ENCODE data around the gene PSRC1. TPM values are rescaled to one million over a fixed set of nuclear protein-coding genes. Genes with fewer than 3 reads are reported as not detected.

Gene PSRC1
- total and polyA plus RNA-seq, 2 experiments from 2014 or later, result 55.0 to 61.1 TPM

DNA sequence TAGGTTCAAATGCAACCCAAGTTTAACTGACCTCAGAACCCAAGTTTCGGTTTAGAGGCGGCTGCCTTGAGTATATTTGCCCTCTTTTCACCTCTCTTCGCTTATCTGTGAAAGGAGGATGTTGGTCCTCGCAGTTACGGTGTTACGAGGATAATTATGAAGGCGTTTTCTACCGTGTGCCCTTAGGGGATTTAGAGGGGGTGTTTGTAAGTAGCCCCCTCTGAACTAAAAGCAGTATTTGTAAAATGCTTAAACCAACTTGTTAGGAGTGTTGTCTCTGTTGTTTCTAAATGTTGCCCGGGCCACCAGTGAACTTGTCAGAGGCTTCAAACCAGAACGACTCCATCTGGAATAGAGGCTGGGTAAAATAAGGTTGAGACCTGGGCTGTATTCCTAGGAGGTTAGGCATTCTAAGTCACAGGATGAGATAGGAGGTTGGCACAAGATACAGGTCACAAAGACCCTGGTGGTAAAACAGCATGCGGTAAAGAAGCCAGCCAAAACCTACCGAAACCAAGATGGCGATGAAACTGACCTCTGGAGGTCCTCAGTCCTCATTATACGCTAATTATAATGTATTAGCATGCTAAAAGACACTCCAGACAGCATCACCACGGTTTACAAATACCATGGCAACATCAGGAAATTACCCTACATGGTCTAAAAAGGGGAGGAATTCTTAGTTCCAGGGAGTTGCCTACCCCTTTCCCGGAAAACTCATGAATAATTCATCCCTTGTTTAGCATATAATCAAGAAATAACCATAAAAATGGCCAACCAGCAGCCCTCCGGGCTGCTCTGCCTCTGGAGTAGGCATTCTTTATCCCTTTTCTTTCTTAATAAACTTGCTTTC lies 1.0 kb upstream of the PSRC1 start:
- DNase-seq (ENCODE audit: low spot score), result peak; percentile 83
- no peaks in the 10 kb centered on the region for H3K9me2 ChIP-seq (ENCODE audit: insufficient read depth)
- Mint-ChIP-seq H3K9me3 (no peaks in the 10 kb centered on the region), H3K4me1 (peaks cover 32% of the 10 kb centered on the region), H3K4me3 (peak overlapping the region; percentile 99), H3K27ac (peak overlapping the region; percentile 96), H3K27me3 (ENCODE audit: insufficient read depth, low read depth, poor library complexity) (peaks cover 19% of the 10 kb centered on the region), H3K36me3 (ENCODE audit: low read depth) (peaks cover 24% of the 10 kb centered on the region)
- peak overlapping the region; percentile 98 for H3K4me3 ChIP-seq
- peaks cover 26% of the 10 kb centered on the region for H3K79me2 ChIP-seq (replicated peaks; ENCODE audit: insufficient read depth)
- peak overlapping the region; percentile 77; the same call in 1 of the 2 replicates for H2AFZ ChIP-seq
- H3K27me3 ChIP-seq (ENCODE audit: insufficient read depth), result no peaks in the 10 kb centered on the region
- peaks cover 12% of the 10 kb centered on the region; the same call in 1 of the 2 replicates for H3K36me3 ChIP-seq (ENCODE audit: insufficient read depth)
- H3K4me2 ChIP-seq, result peak overlapping the region; percentile 99
- H3F3A ChIP-seq (replicated peaks; ENCODE audit: low read depth), result peaks cover 12% of the 10 kb centered on the region
- ATAC-seq, result peak; percentile 6
- peaks cover 15% of the 10 kb centered on the region for H4K20me1 ChIP-seq (replicated peaks; ENCODE audit: insufficient read depth)
- H3K27ac ChIP-seq (ENCODE audit: low read depth), result peak overlapping the region; percentile 99
- H3K4me1 ChIP-seq (ENCODE audit: insufficient read depth), result peaks cover 29% of the 10 kb centered on the region
- TF ChIP-seq STAT1 (IDR thresholded peaks at IDR 0.05; ENCODE audit: unreplicated experiment), result no peak
- TF ChIP-seq, protein P1, sequence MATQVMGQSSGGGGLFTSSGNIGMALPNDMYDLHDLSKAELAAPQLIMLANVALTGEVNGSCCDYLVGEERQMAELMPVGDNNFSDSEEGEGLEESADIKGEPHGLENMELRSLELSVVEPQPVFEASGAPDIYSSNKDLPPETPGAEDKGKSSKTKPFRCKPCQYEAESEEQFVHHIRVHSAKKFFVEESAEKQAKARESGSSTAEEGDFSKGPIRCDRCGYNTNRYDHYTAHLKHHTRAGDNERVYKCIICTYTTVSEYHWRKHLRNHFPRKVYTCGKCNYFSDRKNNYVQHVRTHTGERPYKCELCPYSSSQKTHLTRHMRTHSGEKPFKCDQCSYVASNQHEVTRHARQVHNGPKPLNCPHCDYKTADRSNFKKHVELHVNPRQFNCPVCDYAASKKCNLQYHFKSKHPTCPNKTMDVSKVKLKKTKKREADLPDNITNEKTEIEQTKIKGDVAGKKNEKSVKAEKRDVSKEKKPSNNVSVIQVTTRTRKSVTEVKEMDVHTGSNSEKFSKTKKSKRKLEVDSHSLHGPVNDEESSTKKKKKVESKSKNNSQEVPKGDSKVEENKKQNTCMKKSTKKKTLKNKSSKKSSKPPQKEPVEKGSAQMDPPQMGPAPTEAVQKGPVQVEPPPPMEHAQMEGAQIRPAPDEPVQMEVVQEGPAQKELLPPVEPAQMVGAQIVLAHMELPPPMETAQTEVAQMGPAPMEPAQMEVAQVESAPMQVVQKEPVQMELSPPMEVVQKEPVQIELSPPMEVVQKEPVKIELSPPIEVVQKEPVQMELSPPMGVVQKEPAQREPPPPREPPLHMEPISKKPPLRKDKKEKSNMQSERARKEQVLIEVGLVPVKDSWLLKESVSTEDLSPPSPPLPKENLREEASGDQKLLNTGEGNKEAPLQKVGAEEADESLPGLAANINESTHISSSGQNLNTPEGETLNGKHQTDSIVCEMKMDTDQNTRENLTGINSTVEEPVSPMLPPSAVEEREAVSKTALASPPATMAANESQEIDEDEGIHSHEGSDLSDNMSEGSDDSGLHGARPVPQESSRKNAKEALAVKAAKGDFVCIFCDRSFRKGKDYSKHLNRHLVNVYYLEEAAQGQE (IDR thresholded peaks at IDR 0.05; ENCODE audit: unreplicated experiment), result no peak
- no peak for TF ChIP-seq EZH2phosphoT487 (IDR thresholded peaks at IDR 0.05; ENCODE audit: unreplicated experiment)
- no peak for TF ChIP-seq POLR2AphosphoS5 (IDR thresholded peaks at IDR 0.05; ENCODE audit: low read depth)

DNA sequence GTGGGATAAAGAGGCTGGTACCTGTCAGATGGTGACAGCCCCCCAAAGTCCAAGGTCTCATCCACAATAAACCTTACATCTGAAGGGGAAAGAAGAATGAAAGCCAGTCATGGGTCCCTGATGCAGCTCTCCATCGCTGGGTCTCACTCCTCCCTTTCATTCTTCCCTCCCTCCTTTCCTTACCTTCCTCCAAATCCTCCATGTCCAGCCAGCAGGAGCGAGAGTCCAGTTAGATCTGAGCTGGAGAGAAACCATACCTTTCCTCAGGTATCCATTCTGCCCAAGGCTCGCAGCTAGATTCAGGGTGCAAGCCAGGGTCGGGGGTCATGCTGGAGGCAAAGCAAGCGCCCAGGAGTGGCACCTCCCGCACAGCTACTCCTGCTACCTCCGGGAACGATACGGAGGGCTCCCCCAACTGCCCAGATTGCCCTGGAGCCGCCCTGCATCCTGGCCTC lies 421 bp downstream of the PSRC1 start:
- H4K20me1 ChIP-seq (replicated peaks; ENCODE audit: insufficient read depth), result peaks cover 15% of the 10 kb centered on the region
- H3K27me3 Mint-ChIP-seq (ENCODE audit: insufficient read depth, low read depth, poor library complexity), result peaks cover 16% of the 10 kb centered on the region
- peak overlapping the region; percentile 96 for H3K27ac Mint-ChIP-seq
- peaks cover 32% of the 10 kb centered on the region for H3K4me1 Mint-ChIP-seq
- DNase-seq (ENCODE audit: low spot score), result peak; percentile 66
- H3K4me1 ChIP-seq (ENCODE audit: insufficient read depth), result peaks cover 29% of the 10 kb centered on the region
- peaks cover 12% of the 10 kb centered on the region; the same call in 1 of the 2 replicates for H3K36me3 ChIP-seq (ENCODE audit: insufficient read depth)
- peaks cover 33% of the 10 kb centered on the region for H3K36me3 Mint-ChIP-seq (ENCODE audit: low read depth)
- H3K27ac ChIP-seq (ENCODE audit: low read depth), result peak overlapping the region; percentile 99
- no peaks in the 10 kb centered on the region for H3K27me3 ChIP-seq (ENCODE audit: insufficient read depth)
- peaks cover 26% of the 10 kb centered on the region for H3K79me2 ChIP-seq (replicated peaks; ENCODE audit: insufficient read depth)
- H3K9me3 Mint-ChIP-seq, result no peaks in the 10 kb centered on the region
- no peaks in the 10 kb centered on the region for H3K9me2 ChIP-seq (ENCODE audit: insufficient read depth)
- H3K4me3 Mint-ChIP-seq, result peak overlapping the region; percentile 99
- peak overlapping the region; percentile 99 for H3K4me2 ChIP-seq
- peak overlapping the region; percentile 95 for H2AFZ ChIP-seq
- peaks cover 21% of the 10 kb centered on the region for H3F3A ChIP-seq (replicated peaks; ENCODE audit: low read depth)
- H3K4me3 ChIP-seq, result peak overlapping the region; percentile 98
- ATAC-seq, result peak; percentile 76
- TF ChIP-seq, protein P1 (IDR thresholded peaks at IDR 0.05; ENCODE audit: unreplicated experiment), result no peak
- TF ChIP-seq, protein P2, sequence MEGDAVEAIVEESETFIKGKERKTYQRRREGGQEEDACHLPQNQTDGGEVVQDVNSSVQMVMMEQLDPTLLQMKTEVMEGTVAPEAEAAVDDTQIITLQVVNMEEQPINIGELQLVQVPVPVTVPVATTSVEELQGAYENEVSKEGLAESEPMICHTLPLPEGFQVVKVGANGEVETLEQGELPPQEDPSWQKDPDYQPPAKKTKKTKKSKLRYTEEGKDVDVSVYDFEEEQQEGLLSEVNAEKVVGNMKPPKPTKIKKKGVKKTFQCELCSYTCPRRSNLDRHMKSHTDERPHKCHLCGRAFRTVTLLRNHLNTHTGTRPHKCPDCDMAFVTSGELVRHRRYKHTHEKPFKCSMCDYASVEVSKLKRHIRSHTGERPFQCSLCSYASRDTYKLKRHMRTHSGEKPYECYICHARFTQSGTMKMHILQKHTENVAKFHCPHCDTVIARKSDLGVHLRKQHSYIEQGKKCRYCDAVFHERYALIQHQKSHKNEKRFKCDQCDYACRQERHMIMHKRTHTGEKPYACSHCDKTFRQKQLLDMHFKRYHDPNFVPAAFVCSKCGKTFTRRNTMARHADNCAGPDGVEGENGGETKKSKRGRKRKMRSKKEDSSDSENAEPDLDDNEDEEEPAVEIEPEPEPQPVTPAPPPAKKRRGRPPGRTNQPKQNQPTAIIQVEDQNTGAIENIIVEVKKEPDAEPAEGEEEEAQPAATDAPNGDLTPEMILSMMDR (conservative IDR thresholded peaks at IDR 0.05; ENCODE audit: low read depth in 2 of 2), result peak in 1 of 2 experiments; percentile 16; a peak in 1 of 4 replicates
- TF ChIP-seq NANOG (IDR thresholded peaks at IDR 0.05; ENCODE audit: borderline replicate concordance), result no peak
- no peak for TF ChIP-seq ZNF331 (CRISPR knock-in tag; IDR thresholded peaks at IDR 0.05; ENCODE audit: low read depth)
- no peak for TF ChIP-seq POLR2AphosphoS5 (IDR thresholded peaks at IDR 0.05; ENCODE audit: low read depth)

Measured in GM23338 (cell line).